GM18519 (cell line): ENCODE measurements around the gene SCRN2.

Experiments
- ATAC-seq: cut with Tn5 transposase; IDR thresholded peaks from one replicate; pipeline ENCODE4 v1.9.1; 2021; ENCODE audit warnings: mild to moderate bottlenecking, moderate library complexity; ENCODE audit not compliant: unreplicated experiment, low FRiP score

The SCRN2 gene

DNA sequence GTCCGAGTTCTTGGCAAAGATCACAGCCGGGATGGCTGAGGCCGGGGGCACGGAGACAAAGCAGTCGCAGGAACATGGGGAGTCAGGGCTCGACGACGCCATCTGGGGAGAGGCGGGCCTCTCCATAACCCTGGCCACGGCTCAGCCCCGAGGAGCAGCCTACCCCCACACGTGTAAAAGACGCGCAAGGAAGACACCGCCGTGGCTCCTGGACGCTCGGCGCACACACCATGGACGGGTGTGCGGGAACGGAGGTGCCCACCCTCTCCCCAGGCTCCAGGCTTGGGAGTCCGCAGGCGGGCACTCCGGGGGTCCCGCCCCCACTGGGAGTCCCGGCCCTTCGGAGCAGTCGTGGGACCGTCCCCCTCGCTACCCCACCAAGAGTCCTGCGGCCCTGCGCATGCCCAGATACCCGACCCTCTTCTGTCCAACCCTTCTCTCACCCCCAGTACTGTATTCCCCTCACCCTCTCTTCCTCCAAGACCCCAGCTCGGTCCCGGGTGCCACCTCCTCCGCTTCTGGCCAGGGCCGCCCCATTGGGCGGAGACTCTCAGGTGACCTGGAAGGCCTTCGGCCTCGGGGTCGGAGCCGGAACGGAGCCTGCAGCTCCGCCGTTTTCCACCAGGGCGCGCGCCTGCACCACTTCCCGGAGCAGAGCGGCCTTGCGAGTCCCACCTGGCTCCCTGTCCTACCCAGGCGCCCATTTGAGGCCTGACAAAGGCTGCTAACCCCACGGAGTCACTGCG is at the start of gene SCRN2:
Gene SCRN2 (minus strand): TSS at position 532 of the 746 bp plus-strand sequence. CDS start 430 bp downstream, at position 102.
- ATAC-seq = peak; percentile 74

DNA sequence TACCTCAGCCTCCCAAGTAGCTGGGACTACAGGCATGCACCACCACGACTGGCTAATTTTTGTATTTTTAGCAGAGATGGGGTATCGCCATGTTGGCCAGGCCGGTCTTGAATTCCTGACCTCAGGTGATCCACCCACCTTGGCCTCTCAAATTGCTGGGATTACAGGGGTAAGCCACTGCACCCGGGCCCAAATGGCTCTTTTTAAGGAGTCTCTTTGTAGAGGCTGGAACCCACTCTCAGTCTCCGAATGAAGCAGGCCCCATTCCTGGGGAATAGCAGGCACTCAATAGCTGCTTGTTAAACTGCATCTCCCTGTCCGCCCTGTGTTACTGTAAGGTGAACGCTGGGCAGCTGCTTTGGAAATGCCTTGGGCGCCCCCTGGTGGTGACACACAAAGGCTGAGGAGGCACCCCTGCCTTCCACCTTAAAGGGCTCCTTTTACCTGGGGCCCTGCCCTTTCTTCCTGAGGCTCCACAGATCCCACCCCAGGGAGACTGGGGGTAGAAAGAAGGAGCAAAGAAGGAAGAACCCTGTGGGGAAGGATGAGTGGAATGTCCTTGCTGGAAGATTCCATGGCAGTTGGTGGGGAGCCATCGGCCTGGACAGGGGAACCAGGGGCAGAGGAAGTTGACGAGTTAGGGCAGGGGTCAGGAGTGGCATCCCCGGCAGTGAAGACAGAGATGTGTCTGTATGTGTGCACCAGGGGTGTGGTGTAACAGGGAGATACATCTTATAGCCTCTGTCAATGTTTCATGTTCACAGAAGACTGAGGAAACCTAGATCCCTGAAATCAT is 48.9 kb upstream of the SCRN2 start:
- ATAC-seq = no peak

DNA sequence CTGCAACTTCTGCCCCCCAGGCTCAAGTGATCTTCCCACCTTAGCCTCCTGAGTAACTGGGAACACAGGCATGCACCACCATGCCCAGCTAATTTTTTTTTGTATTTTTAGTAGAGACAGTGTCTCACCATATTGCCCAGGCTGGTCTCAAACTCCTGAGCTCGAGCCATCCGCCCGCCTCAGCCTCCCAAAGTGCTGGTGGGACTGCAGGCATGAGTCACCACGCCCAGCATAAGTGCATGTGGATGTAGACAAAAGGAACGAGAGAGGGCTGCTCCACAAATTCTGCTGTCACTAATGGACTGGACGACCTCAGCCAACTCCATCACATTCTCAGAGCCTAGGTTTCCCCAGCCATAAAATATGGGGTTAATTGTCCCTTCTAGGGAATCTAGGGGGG is 47.2 kb upstream of the SCRN2 start:
- ATAC-seq = no peak

DNA sequence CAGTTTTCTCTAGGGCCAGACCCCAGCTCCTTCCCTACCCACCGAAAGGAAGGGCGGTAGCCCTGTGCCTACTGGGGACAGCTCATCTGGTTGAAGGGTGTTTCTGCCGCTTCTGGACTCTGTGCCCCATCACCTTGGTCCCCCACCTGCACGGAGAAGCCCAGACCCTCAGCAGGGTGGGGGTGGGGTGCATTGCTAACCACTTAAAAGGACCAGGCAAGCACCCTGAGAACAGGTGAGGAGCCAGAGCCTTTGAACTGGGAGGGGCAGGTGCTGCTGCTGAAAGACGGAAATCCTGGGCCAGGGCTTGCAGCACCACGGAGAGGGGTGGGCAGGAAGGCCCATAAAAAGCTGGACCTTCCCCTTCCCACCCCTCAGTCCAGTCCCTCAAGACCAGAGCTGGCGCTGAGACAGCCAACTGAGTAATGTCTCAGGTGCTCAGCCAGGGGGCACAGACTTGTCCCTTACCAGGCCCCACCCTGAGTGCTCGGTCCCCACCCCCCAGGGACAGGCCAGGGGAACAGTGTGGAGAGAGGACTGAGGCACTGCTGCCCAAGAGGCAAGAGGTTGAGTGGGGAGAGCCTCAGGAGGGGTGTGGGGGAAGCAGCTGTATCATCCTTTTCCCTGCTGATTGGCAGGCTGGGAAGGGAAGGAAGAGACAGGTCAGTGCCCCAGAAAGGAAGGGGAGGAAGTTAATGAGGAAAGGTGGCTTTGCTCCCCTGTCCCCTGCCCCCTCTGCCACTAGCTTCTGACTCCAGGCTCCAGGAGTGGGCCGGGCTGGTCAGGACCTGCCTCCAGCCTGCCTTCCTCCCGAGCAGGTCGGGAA is 44.0 kb upstream of the SCRN2 start:
- ATAC-seq = no peak

DNA sequence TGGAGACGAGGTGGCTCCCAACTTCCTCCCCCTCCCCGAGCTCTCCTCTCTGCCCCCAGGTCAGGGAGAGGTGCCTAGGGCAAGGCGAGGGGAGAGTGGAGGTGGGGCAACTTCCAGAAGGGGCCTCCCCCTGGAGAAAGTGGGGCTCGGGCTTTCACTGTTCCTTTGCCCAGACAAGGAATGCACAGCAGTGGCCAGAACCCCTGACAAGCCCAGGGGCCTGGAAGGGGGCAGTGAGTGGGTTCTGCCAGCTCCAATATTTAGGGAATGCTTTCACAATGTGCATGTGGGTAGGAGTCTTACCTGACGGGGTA is 43.3 kb upstream of the SCRN2 start:
- ATAC-seq = no peak

DNA sequence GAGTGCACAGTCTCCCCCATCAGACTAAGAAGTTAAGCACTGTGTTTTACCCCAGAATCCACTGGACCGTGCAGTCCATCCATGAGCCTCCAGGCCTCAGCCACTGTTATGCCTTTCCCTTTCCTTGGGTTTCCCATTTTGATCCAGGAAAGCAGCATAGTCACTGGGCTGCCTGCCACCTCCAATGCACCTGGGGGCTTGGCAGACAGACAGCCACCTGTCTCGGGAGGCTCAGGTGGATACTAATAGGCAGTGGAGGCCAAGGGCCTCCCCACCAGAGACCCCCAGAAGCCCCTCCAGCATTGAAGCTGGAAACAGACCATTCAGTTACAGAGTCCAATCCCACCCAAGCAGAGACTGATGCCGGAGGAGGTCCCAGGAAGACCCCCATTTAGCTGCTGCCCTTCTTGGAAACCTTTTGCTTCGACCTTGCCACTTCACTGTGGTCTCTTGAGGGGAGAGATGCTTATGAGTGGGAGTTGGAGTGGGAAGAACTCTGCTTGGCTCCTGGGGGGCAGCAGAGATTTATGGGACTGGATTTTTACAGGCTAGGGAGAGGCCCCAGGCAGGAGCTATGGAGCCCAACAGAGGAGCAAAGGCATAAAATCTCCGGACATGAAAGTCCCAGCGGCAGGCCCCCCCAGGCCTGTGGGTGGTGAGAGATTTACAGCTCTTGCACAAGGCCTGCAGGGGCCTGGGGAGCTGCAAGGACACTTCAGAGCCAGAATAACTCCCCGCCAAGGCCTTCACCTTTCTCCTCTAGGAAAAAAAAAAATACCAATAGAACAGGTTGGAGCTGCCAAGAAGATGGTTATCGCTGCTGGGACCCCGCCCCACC is 42.7 kb upstream of the SCRN2 start:
- ATAC-seq = no peak

DNA sequence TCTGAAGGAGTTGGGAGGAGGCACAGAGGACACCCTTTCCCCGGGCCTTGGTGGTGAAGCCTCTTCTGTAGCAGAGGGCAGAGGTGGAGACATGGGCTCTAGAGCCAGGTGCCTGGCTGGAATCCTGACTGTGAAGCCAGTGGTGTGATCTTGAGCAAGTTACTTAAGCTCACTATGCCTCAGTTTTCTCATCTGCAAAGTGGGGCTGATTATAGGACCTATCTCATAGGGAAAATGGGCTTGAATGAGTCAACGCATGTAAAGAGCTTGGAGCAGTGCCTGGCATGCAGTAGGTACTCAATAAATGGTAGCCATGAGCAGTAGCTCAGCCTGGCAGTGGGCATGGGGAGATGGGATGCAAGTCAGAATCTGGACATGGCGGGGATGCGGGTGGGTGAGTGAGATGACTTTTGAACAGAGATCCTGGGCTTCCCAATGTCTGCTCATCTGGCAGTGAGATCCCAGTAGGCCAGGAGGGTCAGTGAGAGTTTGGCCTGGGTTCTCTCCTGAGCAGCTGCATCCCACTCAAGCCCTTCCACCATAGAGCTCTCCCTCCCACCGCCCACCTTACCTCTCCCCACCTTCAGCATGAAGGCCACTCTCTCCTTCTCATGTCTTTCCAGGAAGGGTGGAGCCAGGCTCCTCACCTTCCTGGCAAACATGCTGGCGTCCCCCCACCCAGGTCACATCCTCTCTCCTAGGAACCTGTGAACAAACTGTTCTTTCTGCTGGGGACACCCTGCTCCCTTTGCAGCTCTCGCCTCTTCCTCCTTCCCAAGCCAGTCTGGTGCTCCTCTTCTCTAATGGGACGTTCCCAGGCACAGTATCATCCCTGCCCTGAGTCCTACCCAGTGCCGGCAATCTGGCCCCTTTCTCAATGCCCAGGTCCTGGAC is 41.9 kb upstream of the SCRN2 start:
- ATAC-seq = no peak

DNA sequence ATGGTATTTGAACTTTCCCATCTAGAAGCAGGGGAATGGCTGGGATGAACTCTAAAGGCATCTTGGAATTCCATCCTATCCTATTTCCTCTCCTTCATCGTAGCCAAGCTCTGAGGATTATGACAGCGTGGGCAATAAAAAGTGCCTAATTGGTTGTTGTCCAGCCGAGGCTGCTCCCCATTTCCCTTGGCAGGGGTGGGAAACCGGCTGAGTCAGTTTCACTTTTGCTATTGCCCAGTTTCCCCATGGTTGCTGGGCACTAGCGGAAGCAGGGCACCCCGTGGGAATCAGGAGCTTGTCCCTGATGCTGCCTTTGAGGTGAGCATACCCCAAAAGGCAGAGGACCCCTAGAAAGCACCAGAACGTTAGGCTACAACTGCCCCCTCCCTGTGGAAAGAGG is 41.2 kb upstream of the SCRN2 start:
- ATAC-seq = no peak

DNA sequence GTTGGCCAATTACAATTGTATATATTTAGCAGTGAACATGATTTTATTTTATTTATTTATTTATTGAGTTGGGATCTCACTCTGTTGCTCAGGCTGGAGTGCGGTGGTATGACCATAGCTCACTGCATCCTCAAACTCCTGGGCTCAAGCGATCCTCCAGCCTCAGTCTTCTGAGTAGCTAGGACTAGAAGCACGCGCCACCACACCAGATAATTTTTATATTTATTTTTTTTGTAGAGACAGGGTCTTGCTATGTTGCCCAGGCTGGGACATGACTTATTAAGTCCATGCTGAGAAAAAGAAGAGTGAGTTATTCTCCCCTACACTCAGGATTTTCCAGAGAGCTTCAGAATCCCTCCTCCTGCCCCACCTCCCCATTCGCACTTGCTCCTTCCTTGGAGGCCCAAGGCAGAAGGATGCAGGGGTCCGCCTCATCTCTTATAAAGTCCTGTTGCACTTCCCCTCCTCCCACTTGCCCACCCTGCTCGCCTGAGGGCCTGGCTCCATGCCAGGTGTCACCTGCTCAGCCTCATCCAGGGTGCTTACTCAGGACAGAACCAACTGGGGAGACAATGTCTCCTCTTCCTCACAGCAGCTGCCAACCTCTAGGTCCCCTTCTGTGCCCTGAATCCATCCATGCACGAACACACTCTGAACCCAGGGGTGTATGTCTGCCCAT is 38.8 kb upstream of the SCRN2 start:
- ATAC-seq = no peak

DNA sequence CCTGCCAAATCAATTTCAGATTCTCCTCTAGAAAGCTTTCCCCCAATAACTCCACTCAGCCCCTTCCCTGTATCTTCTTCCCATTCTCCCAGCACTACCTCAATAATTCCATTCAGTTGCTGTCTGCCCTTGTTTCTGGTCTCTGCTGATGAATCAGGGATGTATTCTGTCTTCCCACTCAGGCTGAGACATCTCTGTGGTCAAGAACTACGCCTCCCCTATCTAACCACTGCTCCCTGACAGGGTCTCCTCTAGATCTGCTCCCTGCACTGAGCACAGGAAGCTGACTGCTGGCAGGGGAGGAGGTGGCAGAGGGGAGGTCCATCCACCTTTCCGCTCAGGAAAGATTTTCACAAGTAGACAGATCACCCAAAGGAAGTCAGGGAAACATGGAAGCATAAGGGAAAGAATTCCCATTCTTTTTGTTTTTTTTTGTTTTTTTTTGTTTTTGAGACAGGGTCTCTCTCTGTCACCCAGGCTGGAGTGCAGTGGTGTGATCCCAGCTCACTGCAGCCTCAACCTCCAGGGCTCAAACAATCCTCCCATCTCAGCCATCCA is 38.0 kb upstream of the SCRN2 start:
- no peak for ATAC-seq

DNA sequence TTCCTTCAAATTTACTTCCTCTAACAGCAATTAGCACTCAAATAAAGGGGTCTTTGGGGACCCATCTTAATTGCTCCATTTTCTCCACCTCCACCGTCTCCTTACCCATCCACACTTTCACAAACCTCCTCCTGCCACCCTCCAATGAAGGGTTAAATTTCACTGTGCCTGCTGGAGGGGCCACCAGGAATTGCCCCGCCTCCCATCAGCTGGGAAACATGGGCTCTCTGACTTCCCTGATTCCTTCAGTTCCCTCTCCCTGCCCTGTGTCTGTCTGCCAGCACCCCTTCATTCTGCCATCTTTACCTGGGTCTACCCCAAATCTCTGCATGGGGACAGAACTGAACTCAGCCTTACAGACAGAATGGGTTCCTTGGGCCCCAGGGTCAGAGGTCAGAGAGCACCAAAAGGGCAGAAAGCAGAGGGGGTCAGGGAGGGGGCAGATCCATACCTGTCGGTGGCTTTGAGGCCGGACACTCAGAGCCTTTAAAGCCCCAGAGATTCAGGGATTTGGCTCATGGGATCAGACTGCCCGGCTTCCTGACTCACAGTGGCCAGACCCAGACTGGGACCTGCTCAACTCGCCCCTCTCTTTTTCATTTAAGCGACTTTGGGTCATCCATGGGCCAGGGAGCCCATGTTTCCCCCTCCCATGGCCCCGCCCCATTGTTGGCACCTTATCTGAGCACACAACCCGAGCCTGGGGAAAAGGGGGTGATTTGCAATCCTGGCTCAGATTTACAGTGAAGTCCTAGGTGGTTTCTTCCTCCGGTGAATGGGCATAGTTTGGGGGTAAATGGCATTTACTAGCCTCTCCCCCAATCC is 37.3 kb upstream of the SCRN2 start:
- ATAC-seq = no peak

DNA sequence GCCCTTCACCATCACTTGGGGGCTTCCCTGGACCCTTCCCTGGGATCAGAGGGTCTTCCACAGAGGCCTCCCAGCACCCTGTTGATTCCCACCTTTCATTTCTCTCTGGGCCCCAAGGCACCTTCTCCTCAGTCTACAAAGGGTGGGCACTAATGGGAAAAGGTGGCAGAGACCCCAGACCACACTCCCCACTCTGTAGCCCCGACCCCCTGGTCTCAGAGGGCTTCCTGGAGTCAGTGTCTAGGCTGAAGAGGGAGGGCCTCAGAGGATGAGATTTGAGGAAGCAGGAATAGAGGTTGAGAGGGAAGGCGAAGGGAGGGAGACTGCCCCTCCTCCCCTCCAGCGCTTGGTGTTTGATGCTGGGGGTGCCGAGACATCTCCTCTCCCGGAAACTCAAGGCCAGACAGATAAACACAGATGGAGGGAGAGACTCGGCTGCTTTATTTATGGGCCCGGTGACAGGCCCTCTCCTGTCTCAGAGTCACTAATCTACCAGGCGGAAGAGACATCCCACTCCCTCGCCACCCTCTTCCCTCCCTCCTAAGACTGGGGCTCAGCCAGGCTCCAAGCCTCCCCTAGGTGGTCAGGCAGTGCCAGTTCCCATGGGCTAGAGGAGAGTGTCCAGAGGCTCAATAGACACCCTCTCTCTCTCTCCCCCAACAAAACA is 36.4 kb upstream of the SCRN2 start:
- ATAC-seq = no peak

DNA sequence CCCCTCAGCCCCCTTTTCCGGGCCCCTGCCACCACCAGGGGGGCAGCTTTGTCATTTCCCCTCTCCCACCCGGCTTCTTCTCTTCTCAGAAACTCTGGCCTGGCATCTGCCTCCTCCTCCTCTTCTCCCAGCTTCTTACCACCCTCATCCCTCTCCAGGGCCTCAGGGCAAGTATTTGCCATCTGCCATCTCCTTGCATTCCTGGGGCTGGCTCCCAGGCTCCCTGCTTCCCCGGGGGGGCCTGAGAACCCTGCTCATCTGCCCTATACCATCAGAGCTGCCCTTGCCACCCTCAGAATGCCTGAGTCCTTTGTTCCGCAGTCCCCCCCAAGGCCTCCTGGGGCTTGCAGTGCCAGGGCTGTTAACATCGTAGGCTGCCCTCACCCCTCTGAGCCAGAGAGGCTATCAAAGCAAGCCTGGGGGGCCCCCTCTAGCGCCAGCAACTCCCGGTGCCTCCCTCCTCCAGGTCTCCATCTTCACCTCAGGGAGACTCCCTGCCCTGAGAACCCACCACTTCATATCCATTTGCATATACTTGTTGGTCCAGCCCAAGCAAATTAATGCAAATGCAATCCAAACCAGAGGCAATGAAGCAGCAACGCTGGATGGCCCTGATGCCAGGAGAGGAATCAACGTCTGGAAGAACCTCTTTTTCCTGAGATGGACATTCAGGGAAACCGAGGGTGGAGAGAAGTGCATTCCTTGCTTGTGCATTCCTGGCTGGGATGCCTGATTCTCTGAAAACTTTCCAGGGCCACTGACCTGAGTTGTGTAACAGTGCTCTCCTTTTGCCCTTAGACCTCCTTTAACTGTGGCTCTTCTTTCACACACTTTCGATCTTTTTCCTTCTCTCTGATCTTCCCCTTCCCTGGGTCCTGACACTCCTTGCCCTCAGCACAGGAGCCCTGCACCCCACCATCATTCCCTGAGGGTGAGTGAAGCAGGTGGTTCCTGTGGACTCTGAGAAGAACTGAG is 34.2 kb upstream of the SCRN2 start:
- no peak for ATAC-seq

DNA sequence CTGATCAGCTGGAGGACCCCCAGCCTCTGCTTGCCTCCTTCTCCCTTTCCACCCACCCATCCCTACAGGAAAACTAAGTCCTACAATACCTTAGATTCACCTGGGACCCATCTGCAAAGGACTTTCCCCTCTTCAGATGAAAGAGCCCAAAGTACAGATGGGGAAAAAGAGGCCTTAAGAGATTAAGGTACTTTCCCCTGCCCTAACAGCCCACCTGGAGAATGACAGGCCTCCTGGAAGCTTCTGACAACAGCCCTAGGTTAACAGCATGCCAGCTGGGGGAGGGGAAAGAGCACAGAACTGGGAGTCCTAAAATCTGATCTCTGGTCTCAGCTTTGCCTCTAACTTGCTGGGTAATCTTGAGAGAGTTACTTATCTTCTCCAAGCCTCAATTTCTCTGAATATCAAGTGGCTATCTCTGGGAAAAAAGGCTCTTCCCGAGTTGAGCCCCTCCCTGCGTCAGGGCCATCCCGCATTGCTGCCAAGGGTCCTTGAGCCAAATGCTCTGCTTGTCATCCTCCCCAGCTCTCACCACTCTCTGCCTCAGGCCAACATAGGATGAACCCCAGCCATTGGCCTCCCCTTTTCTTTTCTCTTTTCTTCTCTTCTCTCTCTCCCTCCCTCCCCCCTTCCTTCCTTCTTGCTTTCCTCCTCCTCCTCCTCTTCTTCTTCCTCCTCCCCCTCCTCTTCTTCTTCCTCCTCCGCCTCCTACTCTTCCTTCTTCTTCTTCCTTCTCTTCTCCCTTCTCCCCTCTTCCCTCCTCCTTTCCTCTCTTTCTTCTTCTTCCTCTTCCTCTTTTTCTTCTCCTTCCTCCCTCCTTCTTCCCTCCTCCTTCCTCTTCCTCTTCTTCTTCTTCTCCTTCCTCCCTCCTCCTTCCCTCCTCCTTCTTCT is 32.4 kb upstream of the SCRN2 start:
- no peak for ATAC-seq

DNA sequence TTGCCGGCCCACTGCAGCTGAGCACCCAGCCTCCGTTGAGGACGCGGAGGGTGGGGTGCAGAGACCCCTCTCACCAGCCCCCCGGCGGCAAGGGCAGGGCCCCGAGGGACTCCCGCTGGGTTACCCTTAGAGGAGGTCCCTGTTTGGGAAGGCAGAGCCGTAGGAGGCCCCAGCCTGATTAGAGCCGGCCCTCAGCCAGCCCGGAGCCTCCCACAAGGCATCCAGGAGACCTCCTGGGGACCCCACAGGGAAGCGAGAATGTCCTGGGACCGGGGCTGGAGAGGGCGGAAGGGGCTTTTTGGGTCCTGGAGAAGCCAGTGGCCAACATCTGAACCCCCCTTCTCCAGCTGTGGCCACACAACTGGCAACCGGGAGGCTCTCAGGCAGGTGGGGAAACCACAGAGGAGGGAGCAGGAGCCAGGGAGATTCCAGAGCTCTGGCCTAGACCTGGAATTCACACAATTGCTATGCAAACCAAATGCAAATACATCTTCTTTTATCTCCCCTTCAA is 31.6 kb upstream of the SCRN2 start:
- no peak for ATAC-seq
